ENCODE results near the gene LDLRAD4.

LDLRAD4 gene

GRCh38 chr18:13527730-13528129 lies 309.2 kb downstream of the LDLRAD4 start:
- TF ChIP-seq CTCF (IDR thresholded peaks at IDR 0.05) = no peak

- TF ChIP-seq CTCF (IDR thresholded peaks at IDR 0.05) = no peak
Observed at GRCh38 chr18:13528739-13529392, 310.3 kb downstream of the LDLRAD4 start.

- no peak for TF ChIP-seq CTCF (IDR thresholded peaks at IDR 0.05)
Observed at GRCh38 chr18:13530033-13530878, 311.7 kb downstream of the LDLRAD4 start.

- peak; percentile 70 for TF ChIP-seq CTCF (IDR thresholded peaks at IDR 0.05)
Observed at GRCh38 chr18:13530879-13531387, 312.4 kb downstream of the LDLRAD4 start.

- no peak for TF ChIP-seq CTCF (IDR thresholded peaks at IDR 0.05)
Observed at GRCh38 chr18:13531681-13532325, 313.2 kb downstream of the LDLRAD4 start.

- TF ChIP-seq CTCF (IDR thresholded peaks at IDR 0.05) = no peak
Observed at GRCh38 chr18:13532406-13533075, 314.0 kb downstream of the LDLRAD4 start.

- TF ChIP-seq CTCF (IDR thresholded peaks at IDR 0.05) = no peak
Observed at GRCh38 chr18:13534631-13535030, 316.1 kb downstream of the LDLRAD4 start.
